Activated naive CD4-positive, alpha-beta T cell treated with anti-CD3 and anti-CD28 coated beads, Interleukin-2, amount 50 U/mL, for 72 hours (primary cell): Measurements from ENCODE around the gene KCNK5. TPM values are rescaled to one million over a fixed set of nuclear protein-coding genes. Genes with fewer than 3 reads are reported as not detected.

Experiments
- ATAC-seq, 2 donors: fragments of 150-1000 bp; cut with Tn5 transposase; 2 replicates each; pipeline ENCODE4 v1.10.0; 2021; ENCODE audit warnings: mild to moderate bottlenecking in 2 of 2, moderate library complexity in 2 of 2
- DNase-seq, 2 donors: peaks; one replicate each; pipeline ENCODE4 v3.0.0; 2021 to 2022; ENCODE audit warnings: low spot score in 2 of 2
- H3K27ac Mint-ChIP-seq, 2 donors: one replicate each; pipeline ENCODE4 v1.8.0; 2022; ENCODE audit warnings: mild to moderate bottlenecking in 2 of 2, mixed read lengths in 2 of 2
- H3K36me3 Mint-ChIP-seq, 2 donors: one replicate each; pipeline ENCODE4 v1.8.0; 2022; ENCODE audit warnings: mixed read lengths in 2 of 2
- H3K9me3 Mint-ChIP-seq, 2 donors: one replicate each; pipeline ENCODE4 v1.8.0; 2022; ENCODE audit warnings: mixed read lengths in 2 of 2
- total RNA-seq, 2 donors: library from RNA; stranded (reverse); gene quantifications; one replicate each; pipeline ENCODE4 v1.2.3, GENCODE V29; 2022

Gene KCNK5, protein sequence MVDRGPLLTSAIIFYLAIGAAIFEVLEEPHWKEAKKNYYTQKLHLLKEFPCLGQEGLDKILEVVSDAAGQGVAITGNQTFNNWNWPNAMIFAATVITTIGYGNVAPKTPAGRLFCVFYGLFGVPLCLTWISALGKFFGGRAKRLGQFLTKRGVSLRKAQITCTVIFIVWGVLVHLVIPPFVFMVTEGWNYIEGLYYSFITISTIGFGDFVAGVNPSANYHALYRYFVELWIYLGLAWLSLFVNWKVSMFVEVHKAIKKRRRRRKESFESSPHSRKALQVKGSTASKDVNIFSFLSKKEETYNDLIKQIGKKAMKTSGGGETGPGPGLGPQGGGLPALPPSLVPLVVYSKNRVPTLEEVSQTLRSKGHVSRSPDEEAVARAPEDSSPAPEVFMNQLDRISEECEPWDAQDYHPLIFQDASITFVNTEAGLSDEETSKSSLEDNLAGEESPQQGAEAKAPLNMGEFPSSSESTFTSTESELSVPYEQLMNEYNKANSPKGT
- 10 to 100 TPM in 1 of 2 donors, 1 to 10 TPM in 1; 8.8 to 15.8 TPM for total RNA-seq

DNA sequence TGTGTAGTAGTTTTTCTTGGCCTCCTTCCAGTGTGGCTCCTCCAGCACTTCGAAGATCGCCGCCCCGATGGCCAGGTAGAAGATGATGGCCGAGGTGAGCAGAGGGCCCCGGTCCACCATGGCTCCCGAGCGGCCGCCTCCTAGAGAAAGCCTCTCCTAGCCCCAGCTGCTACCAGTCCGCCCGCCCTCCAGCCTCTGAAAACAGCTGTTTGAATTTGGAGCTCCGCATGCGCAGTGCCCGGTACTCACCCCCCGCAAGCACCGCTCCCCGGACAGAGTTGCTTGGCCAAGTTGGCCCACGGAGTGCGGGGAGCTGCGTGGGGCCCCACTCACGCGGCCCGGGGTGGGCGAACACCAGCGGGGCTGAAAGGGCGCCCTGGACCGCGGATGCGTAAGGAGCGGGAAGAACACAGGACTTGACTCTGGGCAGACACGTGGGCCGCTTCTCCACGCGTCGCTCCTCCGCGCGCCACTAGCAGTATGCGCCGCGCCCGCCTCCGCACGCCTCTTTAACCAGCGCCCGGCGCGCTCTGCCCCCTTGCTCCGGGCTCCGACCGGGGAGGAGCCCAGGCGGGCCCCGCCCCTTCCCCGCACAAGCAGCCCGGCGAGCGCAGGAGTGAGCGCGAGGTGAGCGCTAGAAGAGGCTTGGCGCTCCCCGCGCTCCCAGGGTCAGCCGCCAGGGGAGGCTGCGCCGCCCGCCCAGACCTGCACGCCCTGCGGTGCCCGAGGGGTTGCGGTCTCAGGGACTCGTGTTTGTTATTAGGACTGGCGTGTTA lies at the start of gene KCNK5:
Gene KCNK5 (minus strand): TSS at position 484 of the 776 bp plus-strand sequence. CDS start 364 bp downstream, at position 120.
- peaks cover 10 to 21% of the 10 kb centered on the region in 2 donors for H3K36me3 Mint-ChIP-seq
- ATAC-seq (peak; percentile 87 to 95), DNase-seq (peak; percentile 90 to 92)
- H3K9me3 Mint-ChIP-seq, result no peaks in the 10 kb centered on the region
- peak within 1 kb of the TSS; percentile 66 to 91 for H3K27ac Mint-ChIP-seq

DNA sequence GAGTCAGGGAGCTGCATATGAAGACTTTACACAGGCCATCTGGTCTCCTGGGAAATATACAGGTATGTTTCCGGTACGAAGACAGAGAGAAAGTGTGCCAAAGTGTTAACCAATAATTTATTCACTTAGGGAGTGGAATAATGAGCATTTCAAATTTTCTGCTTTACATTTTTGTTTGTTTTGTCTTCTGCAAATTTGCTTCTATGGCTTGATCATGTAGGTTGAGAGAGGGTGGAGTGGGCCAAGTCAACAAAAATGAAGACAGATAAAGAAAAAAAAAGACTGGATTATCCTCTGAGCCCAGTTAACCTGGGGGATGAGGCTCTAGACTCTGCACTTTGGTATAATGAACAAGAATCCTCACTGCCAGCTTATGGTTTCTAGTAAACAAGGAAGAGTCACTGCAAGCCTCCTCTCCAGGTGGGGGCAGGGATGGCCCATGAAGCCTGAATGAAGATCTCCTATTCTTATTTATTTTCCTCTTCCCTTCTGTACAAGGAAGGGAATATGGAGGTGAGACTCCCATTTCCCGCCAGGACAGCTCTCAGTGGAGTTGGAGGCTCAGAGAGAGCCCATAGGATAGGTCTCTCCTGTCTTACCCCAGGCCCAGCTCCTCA lies 47.2 kb upstream of the KCNK5 start:
- DNase-seq (no peak), ATAC-seq (no peak)
- Mint-ChIP-seq H3K36me3 (no peaks in the 10 kb centered on the region), H3K27ac (no peak overlapping the region), H3K9me3 (no peaks in the 10 kb centered on the region)

DNA sequence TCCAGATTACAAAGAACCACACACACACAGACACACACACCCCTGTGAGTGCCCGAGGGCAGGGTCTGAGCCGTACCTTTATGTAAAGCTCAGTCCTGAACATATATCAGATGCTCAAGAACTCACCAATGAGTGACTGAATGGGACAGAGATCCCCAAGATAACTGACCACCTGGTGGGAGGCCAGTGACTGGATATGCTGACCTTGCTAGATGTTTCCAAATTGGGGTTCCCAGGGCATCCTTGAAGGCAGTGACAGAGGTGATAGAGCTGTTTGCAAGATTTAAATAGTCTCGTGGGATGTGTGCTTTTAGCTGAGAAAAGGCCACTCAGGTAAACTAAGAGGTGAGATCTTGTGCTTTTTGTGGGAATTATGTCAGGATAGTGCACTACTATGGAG lies 45.6 kb upstream of the KCNK5 start:
- Mint-ChIP-seq H3K27ac (no peak overlapping the region), H3K36me3 (no peaks in the 10 kb centered on the region), H3K9me3 (no peaks in the 10 kb centered on the region)
- ATAC-seq (no peak), DNase-seq (no peak)

DNA sequence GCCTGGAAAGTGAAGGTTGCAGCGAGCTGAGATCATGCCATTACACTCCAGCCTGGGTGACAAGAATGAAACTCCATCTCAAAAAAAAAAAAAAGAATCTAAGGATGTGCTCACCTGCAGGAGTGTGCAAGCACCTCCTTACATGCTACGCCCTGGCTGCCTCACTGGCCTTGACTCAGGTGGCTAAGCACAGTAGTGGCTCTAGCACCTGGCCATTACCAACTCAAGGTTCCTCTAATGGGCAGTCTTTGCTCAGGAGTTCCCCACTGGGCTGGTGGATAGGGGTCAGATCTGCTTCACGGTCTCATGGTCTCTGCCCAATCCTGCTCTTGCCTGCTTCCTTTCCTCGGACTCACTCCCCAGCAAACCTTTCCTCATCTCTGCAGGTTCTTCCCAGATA lies 45.2 kb upstream of the KCNK5 start:
- DNase-seq (no peak), ATAC-seq (no peak)
- Mint-ChIP-seq H3K27ac (no peak overlapping the region), H3K9me3 (no peaks in the 10 kb centered on the region), H3K36me3 (no peaks in the 10 kb centered on the region)

DNA sequence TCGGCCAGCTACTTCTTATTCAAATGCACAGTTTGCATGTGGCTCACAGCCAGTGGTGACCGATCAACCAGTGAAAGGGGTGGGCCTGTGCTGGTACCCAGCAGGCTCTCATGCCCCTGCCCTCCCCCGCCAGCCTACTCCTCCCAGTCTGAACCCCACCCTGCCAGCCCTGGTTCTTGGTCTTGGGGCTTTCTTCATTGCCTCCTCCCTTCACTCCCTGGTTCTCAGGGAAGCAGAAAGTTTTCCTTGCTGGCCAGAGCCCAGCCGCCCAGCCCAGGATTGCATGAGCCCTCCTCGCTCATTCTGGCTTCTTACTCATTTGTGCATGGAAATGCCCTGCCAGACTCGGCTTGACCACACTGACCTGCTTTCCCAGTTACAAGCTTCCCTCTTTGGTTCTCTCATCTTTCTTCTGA lies 44.1 kb upstream of the KCNK5 start:
- H3K9me3 Mint-ChIP-seq, result no peaks in the 10 kb centered on the region
- ATAC-seq (no peak), DNase-seq (no peak)
- H3K36me3 Mint-ChIP-seq, result no peaks in the 10 kb centered on the region
- no peak overlapping the region for H3K27ac Mint-ChIP-seq

DNA sequence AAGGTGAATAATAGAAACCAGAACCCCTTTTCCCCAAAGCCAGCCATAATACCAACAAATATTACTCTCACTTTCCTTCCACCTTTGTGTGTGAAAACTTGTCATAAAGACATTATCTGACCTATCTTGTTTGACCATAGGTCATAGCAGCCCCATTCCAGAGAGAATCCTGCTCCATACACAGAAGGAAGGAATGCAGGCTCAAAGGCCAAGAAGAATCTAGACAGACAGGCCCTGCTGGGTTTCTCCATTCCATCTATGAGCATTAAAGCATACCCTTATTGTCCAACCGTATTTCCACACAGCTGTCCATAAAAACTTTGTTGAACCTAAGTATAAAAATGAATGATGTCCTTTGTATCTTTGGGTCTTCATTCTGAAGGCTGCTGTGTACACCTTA lies 40.7 kb upstream of the KCNK5 start:
- ATAC-seq (no peak), DNase-seq (no peak)
- Mint-ChIP-seq H3K27ac (no peak overlapping the region), H3K9me3 (no peaks in the 10 kb centered on the region), H3K36me3 (no peaks in the 10 kb centered on the region)

DNA sequence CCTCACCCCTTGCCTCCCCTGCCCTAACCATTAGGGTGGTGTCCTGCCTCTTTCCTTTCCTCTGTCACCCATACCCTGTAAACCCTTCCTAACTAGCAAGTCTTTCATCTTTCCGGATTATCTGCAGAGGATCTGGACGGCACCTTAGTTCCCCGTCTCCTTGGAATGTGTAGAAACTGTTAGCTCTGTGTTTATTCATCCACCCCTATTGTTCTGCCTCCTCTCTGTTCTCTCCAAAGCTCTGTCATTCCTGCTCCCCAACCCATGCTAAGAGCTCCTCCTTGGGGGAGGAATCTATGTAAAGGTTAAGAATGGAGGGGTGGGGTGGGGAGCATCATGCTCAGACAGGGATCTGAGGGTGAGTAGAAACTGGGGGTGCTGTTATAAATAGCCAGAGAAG lies 39.4 kb upstream of the KCNK5 start:
- DNase-seq (no peak), ATAC-seq (no peak)

DNA sequence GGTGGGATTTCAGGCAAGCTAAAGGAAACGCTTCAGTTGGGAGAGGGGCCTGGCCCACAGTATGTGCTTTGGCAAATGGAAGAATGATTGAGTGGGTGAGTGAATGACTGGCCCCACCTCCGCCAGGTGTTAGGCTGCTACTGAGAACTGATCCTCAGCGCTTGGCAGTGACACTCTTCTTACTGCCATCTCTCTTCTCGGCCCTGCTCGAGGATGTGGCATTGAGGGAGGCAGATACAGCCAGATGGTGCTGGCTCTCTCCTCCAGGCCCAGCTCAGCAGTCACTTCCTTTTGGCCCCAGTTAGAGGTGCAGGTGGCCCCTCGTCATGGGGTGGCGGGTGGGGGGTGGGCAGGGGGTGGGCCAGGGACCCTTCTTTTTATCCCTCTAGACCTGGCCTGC lies 38.9 kb upstream of the KCNK5 start:
- no peak for ATAC-seq
- no peaks in the 10 kb centered on the region for H3K36me3 Mint-ChIP-seq
- H3K9me3 Mint-ChIP-seq, result no peaks in the 10 kb centered on the region
- no peak for DNase-seq
- no peak overlapping the region for H3K27ac Mint-ChIP-seq

More for the DNA sequence above, 39.4 kb upstream of the KCNK5 start:
- Mint-ChIP-seq H3K36me3 (no peaks in the 10 kb centered on the region), H3K9me3 (no peaks in the 10 kb centered on the region), H3K27ac (no peak overlapping the region)

DNA sequence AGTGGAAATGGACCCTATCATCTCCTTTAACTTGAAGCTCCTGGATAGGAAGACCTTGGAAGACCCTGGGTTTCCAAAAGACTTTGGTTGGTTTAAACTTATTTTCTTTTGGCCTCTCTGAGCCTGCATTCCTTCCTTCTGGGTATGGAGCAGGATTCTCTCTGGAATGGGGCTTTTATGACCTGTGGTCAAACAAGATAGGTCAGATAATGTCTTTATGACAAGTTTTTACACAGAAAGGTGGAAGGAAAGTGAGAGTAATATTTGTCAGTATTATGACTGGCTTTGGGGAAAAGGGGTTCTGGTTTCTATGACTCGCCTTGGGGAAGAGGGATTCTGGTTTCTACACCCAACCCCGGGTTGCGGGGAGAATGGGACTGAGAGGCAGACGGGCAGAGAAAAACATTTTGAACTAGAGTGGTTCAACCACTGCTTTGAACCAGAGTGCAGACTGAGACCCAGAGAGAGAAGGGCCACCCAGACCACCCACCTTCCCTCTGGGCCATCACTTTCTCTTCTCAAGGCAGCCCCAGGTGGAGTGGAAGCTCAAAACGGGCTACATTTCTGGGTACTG lies 37.6 kb upstream of the KCNK5 start:
- Mint-ChIP-seq H3K9me3 (peaks cover 0 to 1% of the 10 kb centered on the region in 2 donors), H3K27ac (no peak overlapping the region), H3K36me3 (peaks cover 0 to 2% of the 10 kb centered on the region in 2 donors)
- peak; percentile 56 to 57 for ATAC-seq
- peak in 1 of 2 donors; percentile 10 for DNase-seq

DNA sequence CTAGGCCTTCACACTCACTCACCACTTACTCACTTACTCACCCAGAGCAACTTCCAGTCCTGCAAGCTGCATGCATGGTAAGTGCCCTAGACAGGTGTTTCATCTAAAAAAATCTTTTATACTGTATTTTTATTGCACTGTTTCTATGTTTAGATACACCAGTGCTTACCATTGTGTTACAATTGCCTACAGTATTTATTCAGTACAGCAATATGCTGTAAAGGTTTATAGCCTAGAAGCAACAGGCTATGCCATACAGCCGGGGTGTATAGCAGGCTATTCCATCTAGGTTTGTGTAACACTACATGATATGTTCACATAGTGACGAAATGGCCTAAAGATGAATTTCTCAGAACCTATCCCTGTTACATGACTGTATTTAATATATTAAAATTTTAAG lies 37.1 kb upstream of the KCNK5 start:
- no peak for DNase-seq
- Mint-ChIP-seq H3K9me3 (peaks cover 0 to 3% of the 10 kb centered on the region in 2 donors), H3K36me3 (peaks cover 0 to 6% of the 10 kb centered on the region in 2 donors), H3K27ac (no peak overlapping the region)
- no peak for ATAC-seq

DNA sequence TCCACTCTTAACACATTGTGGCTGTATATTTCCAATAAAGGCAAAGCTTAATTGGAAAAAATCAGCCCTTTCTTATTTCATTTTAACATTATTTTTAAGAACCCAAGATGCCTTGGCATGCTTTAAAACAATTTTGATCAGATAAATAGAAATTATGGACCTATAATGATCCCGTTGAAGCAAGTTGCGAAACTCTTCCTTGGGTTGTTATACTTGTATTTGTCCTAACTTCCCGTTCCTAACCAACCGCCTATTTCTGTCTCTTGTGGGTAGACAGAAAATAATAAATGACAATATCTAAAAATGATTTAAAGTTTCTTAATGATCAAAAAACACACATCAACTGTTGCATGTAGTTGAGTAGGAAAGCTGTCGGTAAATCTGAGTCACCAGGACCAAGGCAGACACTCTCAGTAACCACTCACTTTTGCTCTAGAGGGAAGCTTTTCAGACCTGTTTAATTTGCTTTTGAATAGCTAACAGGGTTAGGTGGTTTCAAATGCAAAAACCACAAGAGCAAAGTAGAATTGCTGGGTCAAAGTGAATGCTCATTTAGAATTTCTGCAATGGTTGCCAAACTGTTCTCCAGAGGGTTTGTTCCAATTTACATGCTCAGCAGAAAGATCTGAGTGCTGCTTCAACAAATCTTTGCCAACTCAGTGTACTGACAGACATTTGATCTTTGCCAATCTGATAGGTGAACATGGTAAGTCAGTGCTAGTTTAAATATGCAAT lies 34.2 kb upstream of the KCNK5 start:
- peak in 1 of 2 donors; percentile 29 for DNase-seq
- peak; percentile 79 to 95 for ATAC-seq
- Mint-ChIP-seq H3K36me3 (peaks cover 0 to 10% of the 10 kb centered on the region in 2 donors), H3K9me3 (peaks cover 0 to 8% of the 10 kb centered on the region in 2 donors), H3K27ac (no peak overlapping the region)

DNA sequence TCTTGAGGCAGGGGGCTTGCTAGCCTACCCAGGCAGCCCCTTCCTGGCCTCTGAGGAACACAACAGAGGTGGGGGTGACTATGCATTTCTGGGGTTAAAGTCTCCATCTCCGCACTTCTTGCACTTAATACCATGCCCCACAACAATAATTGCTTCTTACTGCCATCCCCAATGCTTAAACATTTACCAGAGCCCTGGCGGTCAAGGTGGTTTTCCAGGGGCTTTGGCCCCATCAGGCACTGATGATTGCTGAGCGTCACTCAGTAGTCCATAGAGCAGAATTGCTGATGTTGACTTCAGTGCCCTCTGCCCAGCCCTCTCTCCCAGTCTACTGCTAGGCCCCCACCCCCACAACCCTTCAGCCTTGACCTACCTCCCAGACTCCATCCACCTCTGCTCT lies 32.5 kb upstream of the KCNK5 start:
- ATAC-seq (no peak), DNase-seq (no peak)
- Mint-ChIP-seq H3K27ac (no peak overlapping the region), H3K36me3 (peaks cover 0 to 10% of the 10 kb centered on the region in 2 donors), H3K9me3 (peaks cover 0 to 8% of the 10 kb centered on the region in 2 donors)

DNA sequence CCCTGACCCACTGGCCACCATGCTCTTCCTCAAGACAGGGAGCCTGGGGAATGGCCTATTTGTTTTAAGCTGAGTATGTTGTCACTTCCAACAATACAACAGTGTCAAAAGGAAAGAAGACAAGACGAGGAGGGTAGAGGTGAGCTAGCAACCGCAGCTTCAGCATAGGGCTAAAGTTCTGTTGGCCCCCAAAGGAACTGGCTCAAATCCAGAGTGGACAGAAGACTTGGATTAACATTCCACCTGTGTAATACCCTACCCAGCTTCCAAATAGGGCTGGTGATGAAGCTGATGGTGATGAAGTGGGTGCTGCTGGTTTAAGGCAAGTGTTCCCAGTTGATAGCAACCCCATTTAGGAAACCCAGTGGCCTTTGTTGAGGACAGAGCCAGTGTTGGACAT lies 31.7 kb upstream of the KCNK5 start:
- no peak overlapping the region for H3K27ac Mint-ChIP-seq
- peaks cover 0 to 10% of the 10 kb centered on the region in 2 donors for H3K36me3 Mint-ChIP-seq
- DNase-seq, result no peak
- peaks cover 0 to 8% of the 10 kb centered on the region in 2 donors for H3K9me3 Mint-ChIP-seq
- no peak for ATAC-seq

DNA sequence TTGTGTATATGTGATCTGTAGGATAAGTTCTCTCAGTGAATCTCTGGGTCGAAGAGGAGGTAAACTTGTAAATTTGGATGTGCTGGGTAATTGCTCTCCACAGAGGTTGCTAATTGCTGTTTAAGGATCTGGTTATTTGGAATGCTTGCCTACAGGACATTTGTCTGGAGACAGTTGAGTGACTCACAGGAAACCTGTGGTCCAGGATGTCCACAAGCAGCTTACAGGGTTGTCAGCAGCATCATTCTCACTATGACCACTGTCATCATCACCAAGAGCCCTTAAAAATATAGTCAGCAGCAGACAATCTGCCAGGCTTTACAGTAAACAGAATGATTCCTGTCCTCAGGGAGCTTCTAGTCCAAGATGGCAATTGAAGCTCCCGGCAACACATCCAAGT lies 31.2 kb upstream of the KCNK5 start:
- H3K27ac Mint-ChIP-seq, result no peak overlapping the region
- ATAC-seq (peak in 1 of 2 donors; percentile 49), DNase-seq (no peak)
- H3K9me3 Mint-ChIP-seq, result peaks cover 0 to 8% of the 10 kb centered on the region in 2 donors
- H3K36me3 Mint-ChIP-seq, result peaks cover 0 to 10% of the 10 kb centered on the region in 2 donors

DNA sequence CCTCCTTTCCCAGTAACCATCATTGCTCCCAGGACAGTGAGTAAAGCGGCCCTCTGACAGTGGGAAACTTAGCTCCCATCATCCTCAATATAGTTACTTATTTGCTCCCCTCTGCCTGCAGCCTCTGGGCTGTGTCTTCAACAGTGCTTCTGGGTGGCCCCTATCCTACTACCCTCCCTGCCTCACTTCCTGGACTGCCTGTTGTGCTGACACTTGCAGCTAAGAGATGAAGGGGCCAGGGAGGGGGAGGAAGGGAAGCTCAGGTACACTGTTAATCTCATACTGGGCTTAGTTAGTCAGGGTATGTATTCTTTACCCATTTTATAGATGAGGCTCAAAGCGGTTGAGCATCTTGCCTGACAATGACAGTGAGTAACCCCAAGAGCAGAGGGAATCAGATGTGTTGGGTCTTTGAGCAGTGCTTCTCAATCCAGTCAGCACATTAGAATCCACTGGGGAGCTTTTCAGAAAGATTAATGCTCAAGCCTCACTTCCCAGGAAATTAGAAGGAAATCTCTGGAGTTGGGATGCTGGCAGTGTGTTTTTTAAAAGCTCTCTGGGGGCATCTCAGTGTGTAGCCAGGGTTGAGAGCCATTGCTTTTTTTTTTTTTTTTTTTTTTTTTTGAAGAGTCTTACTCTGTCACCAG lies 27.1 kb upstream of the KCNK5 start:
- H3K9me3 Mint-ChIP-seq, result peaks cover 5 to 10% of the 10 kb centered on the region in 2 donors
- no peak overlapping the region for H3K27ac Mint-ChIP-seq
- ATAC-seq (no peak), DNase-seq (no peak)
- peaks cover 0 to 4% of the 10 kb centered on the region in 2 donors for H3K36me3 Mint-ChIP-seq
